Stimulated activated CD4-positive, alpha-beta T cell treated with anti-CD3 and anti-CD28 coated beads, Interleukin-12 subunit alpha, Interleukin-12 subunit beta, amount 100 ng/mL, for 24 hours (primary cell): ENCODE measurements around the gene PRKCD.
A peak's percentile ranks its signal among the peaks of the same experiment; 100 is the strongest.

Experiments used
- DNase-seq, 2 experiments: peaks; one replicate each; pipeline ENCODE4 v3.0.0-alpha.2; 2020; ENCODE audit warnings: low read depth in 2 of 2

PRKCD gene

DNA sequence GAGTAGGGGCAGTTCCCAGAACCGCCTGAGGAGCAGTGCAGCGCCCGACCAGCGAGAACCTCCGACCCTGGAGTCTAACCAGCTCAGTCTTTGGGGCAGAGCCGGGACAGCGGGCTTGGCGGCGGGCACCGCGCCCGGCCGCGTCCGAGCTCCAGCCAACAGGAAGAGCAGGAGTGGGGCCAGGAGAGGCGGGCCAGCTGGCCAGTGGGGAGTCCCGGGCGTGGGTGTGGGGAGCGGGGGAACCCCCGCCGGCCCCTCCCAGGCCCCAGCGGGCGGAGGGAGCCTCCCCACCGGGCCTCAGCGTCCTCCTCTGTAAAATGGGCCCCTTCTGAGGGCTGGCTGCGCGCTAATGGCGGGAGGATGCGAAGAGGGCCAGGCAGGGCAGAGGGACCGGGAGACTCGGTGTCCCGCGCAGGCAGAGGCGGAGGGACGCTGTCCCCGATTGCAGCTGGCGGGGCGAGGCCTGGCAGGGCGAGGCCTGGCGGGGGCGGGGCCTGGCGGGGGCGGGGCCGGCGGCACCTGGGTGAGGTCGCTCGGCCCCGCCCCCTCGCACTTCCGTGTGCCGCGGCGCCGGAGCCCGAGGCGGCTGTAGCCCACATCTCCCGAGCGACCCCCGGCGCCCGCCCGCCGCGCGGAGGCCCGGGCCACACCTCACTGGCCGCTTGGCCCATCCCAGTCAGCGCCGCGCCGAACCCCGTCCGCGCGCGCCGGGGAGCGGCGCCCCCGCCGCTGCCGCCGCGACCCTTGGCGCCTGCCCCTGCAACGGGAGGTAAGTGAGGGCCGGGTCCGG, at the start of gene PRKCD:
PRKCD (plus strand) TSS at position 550 of the 790 bp plus-strand sequence. CDS start 17,214 bp downstream, outside the sequence.
- DNase-seq = peak; percentile 51 to 72

DNA sequence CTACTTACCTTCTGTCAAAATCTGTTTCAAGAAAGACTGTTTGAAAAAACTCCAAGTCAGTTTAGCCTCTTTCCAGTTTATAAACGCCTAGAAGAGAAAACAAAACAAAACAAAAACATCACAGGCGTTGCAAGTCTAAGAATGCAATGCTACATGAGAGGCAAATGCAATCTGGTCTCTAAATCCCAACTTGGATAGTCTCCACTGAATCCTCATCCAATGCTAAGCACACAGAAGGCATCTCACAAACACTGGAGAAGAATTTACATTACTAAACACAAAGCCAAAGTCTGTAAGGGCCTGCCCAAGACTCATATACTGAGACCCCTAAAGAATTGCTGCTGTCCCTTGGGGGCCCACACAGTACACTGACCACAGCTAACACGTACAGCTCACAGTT, 49.2 kb upstream of the PRKCD start:
- DNase-seq = no peak

DNA sequence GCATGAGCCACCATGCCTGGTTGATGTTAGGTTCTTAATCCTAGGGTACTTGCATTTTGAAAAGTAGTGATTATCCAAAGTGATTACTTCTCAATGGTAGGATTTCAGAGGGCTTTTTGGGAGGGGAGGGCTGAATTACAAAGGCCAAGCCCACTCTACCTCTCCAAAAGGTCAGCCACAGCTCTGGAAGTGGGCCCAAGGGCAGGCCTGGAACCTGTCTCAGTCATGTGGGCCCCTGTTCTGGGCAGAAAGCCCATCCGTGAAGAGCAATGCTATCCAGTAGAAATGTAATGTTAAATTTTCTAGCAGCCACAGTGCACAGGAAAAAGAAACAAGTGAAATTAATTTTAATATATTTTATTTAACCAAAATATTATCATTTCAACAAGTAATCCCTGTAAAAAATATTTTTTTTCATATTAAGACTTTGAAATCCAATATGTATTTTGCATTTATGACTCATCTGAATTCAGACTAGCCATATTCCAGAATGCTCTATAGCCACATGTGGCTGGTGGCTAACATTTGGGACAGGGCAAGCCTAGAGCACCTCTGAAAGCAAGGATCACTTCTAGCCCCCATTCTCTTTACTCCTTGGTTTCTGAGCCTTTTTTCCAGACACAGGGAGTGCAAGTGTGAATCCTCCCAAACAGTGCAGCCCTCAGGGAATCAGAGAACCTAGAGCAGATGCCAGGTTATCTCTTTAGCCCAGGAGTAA, 47.6 kb upstream of the PRKCD start:
- no peak for DNase-seq

DNA sequence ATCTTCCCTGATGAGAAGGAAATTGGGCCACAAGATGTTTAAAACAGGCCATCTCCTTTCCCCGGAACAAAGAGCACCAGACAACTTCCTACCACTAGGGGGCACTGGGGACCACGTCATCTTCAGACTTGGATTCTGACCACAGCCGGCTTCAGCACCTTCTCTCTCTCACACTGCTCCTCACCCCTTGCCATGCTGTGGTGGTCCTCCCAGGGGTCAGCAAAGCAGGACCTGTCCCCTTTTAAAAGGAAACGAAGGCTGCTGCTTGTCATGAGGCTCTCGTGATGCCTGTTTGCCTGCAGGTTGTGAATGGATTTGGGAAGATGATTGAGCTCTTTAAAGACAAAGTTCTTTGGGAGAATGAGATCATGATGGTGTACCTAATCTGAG, 47.0 kb upstream of the PRKCD start:
- DNase-seq = peak; percentile 60 to 78

DNA sequence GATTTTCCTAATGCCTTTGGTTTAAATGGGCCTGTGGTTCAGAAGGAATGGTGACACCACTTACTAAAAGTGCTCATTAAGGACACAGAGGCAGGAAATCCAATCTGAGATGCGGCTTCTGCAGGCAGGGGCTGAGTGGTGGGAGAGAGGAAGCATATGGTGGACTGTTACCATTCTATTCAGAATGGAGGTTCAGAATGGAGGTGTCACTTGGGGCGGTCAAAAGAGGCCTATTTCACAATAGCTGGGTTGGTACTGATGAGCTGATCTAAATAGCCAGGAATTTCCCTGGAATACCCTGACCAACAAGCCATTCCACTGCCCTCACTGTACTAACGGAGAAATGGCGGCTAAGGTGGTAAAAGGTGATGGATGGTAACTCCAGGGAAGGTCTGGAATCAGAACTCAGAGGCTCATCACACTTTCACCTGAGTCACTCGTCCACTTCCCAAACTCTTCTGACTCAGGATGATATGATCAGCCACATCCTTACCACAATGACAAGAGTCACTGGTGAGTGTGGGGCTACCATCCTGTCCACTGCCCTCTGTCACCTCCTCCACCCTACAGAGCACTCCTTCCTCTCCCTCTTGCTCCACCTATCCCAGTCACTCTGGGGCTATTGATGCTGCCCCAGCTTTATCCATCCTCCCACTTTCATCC, 46.5 kb upstream of the PRKCD start:
- no peak for DNase-seq

DNA sequence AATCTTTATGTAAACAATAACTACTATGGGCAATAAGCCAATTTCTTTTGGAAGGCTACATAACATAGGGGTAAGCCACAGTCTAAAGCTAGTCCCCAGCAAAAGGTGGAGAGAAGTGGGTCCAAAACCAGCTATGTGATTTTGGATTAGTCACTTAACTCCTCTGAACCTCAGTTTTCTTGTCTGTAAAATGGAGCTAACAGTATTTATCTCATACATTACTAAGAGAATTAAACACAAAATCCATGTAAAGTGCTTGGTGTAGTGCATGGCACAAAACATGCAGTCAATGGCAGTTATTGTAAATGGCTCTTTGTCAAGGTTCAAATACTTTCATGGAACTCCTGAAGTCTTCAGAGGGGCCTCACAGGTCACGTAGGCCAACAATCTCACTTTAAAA, 44.1 kb upstream of the PRKCD start:
- DNase-seq = no peak

DNA sequence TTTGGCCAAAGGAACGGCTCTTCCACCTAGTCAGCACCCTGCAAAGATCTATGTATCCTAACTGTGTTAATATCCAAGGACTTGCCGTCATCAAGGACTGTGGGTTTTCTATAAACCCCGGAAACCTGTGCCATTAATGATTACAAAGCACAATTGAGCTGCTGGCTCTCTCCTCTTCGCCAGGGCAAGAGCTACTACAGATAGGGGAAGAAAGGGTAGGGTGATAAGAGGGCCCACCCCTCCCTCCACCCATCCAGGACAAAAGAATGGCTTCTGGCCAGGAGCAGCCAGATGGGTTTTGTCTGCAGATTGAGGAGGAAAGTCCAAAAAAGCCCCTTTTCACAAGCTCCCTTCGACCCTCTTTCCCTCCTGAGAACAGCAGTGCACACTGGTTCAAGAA, 40.7 kb upstream of the PRKCD start:
- DNase-seq = no peak

DNA sequence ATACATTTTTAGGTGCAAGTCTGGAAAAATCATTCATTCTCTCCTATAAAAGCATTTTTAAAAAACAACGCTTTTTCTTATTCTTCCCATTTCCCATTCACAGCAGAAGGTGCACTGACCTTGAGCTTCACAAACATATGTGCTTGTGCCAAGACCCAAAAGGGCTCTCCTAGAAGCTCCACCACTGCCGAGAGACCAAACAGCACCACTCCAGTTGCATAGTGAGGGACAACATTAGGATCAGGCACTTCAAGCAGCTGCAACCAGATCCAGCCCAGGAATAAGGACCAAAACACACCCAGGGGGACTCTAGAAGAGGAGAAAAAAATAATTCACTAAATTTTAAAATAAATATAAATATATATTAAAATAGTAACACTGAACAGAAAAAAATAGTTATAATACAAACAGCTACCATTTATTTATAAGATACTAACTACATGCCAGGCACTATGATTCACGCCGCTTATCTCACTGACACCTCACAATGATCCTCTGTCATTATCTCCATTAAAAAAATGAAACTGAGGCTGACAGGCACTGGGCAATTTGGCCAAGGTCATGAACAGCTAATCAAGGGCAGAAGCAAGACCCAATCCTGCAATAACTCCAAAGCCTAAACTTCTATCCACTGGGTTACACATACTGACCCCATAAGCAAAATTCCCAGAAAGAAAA, 38.6 kb upstream of the PRKCD start:
- DNase-seq = no peak

DNA sequence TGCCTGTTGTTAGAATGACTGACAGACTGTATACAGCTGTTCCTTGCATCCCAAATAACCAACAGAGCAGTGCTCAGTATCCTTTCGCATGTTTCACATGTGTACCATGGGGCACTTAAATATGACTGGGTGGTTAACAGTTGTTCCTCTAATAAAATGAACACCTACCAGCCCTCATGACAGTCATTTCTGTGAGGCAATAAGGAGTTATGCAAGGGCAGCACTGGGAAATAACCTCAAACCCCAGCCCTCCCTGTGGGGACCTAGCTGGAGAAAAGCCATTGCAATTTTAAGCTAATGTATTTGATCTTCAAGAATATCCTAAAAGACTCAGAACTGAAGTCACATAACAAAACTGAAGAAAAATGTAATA, 38.1 kb upstream of the PRKCD start:
- DNase-seq = no peak

DNA sequence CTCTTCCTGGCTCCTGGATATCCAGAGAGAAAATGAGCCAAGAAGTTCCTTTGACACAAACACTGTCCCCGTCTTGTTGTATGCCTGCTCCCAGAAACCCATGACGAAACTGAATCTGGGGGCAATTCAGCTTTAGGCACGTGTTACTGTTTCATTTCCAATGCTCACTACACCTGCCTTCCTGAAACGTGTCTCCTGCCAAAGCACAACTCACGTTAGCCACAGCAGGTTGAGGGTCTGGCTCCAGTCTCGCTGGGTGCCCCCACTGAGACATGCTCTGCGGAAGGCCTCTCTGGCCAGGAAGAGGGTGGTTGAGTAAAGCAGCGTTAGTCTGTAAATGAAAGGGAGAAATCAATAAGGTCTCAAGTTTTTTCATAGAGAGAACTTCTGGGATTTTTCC, 37.5 kb upstream of the PRKCD start:
- DNase-seq = no peak

DNA sequence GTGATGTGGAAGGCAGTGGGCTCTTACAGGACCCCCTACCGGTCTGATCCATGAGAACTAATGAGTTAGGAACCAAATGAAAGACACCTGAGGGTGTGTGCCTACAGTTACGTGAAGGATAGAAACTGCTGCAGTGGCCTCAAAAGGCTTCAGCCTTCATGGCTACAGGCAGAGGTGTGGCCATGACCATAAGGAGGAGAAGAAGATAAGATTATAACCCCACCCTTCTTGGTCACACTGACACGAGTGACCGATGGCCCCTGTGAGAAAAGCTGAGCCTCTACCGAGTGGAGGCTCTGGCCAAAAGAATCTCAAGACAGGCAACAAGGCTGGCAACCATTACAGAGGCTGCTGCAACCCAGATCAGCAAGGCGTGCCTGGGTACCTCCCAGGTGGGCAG, 37.1 kb upstream of the PRKCD start:
- DNase-seq = no peak

DNA sequence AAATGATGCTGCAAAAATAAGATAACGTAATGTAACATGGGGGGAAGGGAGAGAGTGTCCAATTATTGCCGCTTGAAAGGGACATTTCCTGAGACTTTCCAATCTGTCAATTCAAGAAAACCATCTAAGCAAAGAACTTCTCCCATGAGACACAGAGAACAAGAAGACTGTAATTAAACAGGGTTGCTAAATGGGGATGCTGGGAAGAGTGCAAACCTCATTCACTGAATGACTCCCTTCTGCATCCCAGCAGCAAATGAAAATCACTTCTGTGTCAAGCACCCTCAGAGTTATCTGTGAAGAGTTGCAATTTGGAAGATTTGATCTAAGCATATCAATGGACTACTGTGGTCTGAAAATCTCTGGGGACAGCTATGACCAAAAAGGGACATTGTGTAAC, 34.4 kb upstream of the PRKCD start:
- DNase-seq = no peak

DNA sequence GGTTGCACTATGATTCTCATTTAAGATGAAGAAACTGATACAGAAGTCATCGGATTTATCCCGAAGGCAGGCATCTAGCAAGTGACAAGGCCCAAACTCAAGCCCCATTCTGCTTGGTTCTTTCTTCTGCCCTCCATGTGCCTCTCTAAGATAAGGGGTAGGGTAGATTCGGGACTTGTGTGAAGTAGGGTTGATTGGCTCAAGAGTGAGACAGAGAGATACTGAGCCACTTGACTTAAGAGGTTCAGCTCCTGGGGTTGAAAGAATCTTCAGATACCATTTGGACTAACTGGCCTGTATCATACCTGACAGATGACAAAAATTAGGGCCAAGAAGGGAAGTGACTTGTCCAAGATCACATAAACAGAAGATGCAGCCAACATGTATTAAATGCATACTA, 31.7 kb upstream of the PRKCD start:
- no peak for DNase-seq

DNA sequence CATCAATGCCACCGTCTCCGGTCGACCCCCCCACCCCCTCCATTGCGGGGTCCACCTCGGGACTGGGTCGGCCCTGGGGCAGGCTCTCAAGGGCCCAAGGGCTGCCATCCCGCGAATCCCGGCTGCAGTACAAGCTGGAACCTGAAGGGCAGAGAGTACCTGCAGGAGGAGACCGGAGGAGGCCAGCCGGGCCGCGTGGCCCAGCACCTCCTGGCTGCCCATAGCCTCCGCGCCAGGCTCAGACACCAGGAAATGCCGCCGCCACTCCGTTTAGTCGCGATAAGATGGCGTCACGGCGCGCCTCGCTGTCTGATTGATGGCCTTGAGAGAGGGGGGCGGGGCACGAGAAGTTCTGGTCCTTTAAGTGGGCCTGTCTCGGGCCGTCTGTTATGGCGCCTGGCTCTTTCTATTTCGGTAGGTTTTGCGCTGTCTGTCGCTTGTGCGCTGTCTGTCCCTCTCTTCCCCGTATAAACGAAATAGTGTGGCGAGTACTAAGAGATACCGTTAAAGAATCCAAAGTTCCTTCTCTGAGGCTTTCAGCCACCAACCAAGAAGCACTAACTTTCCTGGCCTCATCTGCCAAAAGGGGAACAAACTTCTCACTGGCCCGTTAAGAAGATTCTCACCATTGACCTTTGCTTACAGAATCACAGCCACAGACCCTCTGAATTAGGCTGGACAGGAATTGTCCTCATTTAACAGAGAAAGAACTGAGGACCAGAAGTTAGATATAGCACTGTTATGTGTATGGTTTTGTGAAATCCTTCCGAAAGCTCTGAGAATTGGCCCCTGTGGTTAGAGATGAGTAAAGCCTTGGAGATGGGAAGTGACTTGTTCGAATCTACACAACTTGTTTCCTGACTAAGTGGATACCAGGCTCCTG, 30.6 kb upstream of the PRKCD start, which contains the start of gene RFT1:
RFT1 (minus strand) TSS at position 257 of the 883 bp plus-strand sequence; CDS start at position 222, 35 bp downstream.
- DNase-seq = peak; percentile 96 to 99

DNA sequence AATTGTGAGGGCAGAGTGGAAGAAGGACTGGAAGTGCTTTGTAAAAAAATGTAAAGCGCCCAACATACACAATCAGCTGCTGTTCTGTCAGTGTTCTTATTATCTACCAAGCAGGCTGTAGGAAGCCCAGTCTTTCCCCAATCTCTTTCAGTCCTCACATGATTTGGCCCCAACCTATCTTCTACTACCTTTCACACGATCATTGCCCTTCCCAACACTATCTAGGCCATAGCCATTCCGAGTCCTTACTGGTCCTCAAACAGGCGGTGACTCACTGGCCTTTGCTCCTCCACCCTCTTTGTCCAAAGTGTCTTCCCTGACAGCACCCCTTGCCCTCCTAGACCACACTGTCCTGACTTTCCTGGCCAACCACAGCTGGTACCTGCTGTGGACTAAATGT, 29.9 kb upstream of the PRKCD start:
- DNase-seq = no peak

DNA sequence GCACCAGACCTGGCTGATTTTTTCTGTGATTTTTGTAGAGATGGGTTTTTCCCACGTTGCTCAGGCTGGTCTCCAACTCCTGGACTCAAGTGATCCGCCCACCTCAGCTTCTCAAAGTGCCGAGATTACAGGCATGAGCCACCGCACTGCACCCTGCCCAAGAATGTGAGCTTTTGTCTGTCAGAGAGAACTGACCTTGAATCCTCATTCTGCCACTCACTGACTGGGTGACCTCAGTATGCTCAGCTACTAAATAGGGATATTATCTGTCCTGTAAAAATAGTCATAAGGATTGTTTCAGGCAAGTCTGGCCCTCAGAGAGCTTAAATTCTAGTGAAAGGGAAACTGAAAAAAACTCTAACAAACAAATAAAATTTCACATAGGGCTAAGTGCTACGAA, 28.7 kb upstream of the PRKCD start:
- DNase-seq = no peak

DNA sequence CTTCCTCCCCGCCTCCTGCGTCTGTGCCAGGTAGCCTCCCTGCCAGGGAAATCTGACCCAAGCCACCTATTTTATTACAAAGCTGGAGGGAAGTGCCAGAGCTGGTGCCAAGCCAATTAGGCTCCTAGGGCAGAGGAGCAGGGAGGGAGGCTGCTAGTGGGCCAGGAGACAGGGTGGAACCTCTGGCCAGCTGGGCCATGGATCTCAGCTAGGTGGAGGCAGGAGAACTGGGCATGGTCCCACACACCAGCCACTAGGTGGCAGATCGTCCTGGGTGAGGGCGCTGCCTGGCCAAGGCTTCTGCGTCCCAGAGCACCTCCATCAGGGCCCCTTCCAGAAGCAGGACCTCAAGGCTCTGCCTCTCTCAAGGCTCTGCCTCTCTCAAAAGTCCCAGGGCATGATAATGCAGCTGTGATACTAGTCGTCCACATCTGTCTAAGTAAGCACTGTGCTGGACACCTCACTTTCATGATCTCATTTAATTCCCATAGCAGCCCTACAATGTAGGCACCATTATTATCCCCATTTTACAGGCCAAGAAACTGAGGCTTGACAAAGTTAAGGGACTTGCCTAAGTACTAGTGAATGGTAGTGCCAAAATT, 26.3 kb upstream of the PRKCD start:
- DNase-seq = peak; percentile 37 to 53

DNA sequence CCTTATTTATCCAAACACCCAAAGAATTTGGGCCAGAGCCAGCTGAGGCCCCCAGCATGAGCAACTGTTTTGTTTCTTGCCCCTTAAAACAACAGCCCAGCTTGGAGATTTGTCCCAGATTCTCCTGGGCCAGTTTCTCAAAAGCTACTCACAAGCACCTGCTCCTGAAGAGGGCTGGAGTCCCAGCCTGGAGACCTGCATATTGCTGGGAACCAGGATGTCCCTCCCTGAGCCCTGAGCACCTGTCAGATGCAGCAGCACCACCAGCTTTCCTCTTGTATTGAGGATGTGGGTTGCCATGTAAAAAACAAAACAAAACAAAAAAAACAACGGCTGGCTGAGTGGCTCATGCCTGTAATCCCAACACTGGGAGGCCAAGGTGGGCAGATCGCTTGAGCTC, 23.8 kb upstream of the PRKCD start:
- no peak for DNase-seq

DNA sequence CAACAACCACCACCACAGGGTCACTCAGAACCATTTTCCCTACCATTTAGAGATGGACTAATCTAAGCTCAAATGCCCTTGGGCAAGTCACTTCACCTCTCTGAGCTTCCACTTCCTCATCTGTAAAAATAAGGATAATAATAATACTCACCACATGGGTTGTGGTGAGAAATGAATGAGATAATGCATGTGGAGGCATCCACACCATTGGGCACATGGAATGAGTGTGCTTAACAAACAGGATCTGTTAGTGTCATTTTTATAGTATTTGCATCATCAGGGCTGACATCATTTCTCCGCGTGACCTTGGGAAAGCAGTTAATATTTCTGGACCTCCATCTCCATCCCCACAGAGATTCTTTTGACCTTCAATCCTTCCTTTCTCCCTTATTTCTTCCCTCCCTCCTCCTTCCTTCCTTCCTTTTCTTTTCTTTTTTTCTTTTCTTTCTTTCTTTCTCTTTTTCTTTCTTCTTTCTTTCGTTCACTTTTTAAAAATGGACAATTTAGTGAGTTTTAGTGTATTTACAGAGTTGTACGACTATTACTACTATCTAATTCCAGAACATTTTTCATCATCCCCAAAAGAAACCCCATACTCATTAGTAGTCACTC, 23.1 kb upstream of the PRKCD start:
- no peak for DNase-seq
